Memory B cell (primary cell): ENCODE results near the gene NBEA.

Source experiments
- ATAC-seq: fragments of 150-1000 bp; cut with Tn5 transposase; 2 replicates; pipeline ENCODE4 v1.10.0; 2021; ENCODE audit warnings: low read depth, mild to moderate bottlenecking, moderate library complexity
- DNase-seq, 2 donors: peaks; one replicate each; pipeline ENCODE4 v3.0.0; 2022; ENCODE audit warnings: low spot score in 2 of 2
- H3K27ac Mint-ChIP-seq: one replicate; pipeline ENCODE4 v1.8.0; 2022; ENCODE audit warnings: mild to moderate bottlenecking, moderate library complexity, mixed read lengths
- H3K27me3 Mint-ChIP-seq: one replicate; pipeline ENCODE4 v1.8.0; 2022; ENCODE audit warnings: mixed read lengths
- H3K36me3 Mint-ChIP-seq: one replicate; pipeline ENCODE4 v1.8.0; 2022; ENCODE audit warnings: mild to moderate bottlenecking, mixed read lengths
- H3K4me1 Mint-ChIP-seq: one replicate; pipeline ENCODE4 v1.8.0; 2022; ENCODE audit warnings: mixed read lengths
- H3K4me3 Mint-ChIP-seq: one replicate; pipeline ENCODE4 v1.8.0; 2022; ENCODE audit warnings: mild to moderate bottlenecking, moderate library complexity, mixed read lengths
- H3K9me3 Mint-ChIP-seq: one replicate; pipeline ENCODE4 v1.8.0; 2022; ENCODE audit warnings: mixed read lengths

NBEA gene

GRCh38 chr13:35208587-35208986 lies 266.5 kb downstream of the NBEA start:
- Mint-ChIP-seq H3K27ac (no peak overlapping the region), H3K9me3 (no peaks in the 10 kb centered on the region), H3K4me3 (no peak overlapping the region), H3K4me1 (no peaks in the 10 kb centered on the region), H3K27me3 (no peaks in the 10 kb centered on the region), H3K36me3 (peaks cover 2% of the 10 kb centered on the region)
- ATAC-seq = no peak
- DNase-seq = no peak

- peaks cover 2% of the 10 kb centered on the region for H3K36me3 Mint-ChIP-seq
Observed at GRCh38 chr13:35210261-35210660, 268.2 kb downstream of the NBEA start.

GRCh38 chr13:35211949-35212348 lies 269.9 kb downstream of the NBEA start:
- DNase-seq (no peak), ATAC-seq (no peak)
- Mint-ChIP-seq H3K36me3 (peaks cover 3% of the 10 kb centered on the region), H3K9me3 (no peaks in the 10 kb centered on the region), H3K4me3 (no peak overlapping the region), H3K27me3 (no peaks in the 10 kb centered on the region), H3K4me1 (no peaks in the 10 kb centered on the region), H3K27ac (no peak overlapping the region)

More at GRCh38 chr13:35210261-35210660, 268.2 kb downstream of the NBEA start:
- Mint-ChIP-seq H3K4me3 (no peak overlapping the region), H3K4me1 (no peaks in the 10 kb centered on the region), H3K27ac (no peak overlapping the region), H3K9me3 (no peaks in the 10 kb centered on the region), H3K27me3 (no peaks in the 10 kb centered on the region)
- ATAC-seq (no peak), DNase-seq (no peak)

DNA sequence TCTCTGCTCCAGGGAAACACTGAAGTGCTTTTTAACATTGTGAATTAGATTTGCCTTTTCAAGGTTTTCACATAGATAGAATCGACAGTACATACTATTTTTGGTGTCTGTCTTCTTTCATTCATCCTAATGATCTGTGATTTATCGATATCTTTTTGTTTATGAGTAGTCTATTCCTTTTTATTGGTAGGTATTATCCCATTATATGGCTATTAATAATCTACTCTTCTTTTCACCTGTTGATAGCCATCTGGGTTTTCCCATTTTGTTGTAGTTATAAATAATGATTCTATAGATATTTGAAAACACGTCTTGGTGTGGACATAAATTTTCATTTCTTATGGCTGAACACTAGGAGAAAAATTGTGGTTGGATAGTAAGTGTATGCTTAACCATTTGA lies 271.8 kb downstream of the NBEA start:
- DNase-seq = no peak
- H3K4me3 Mint-ChIP-seq = no peak overlapping the region
- H3K27ac Mint-ChIP-seq = no peak overlapping the region
- no peaks in the 10 kb centered on the region for H3K9me3 Mint-ChIP-seq
- H3K36me3 Mint-ChIP-seq = peaks cover 5% of the 10 kb centered on the region
- no peak for ATAC-seq
- H3K4me1 Mint-ChIP-seq = no peaks in the 10 kb centered on the region
- H3K27me3 Mint-ChIP-seq = no peaks in the 10 kb centered on the region

DNA sequence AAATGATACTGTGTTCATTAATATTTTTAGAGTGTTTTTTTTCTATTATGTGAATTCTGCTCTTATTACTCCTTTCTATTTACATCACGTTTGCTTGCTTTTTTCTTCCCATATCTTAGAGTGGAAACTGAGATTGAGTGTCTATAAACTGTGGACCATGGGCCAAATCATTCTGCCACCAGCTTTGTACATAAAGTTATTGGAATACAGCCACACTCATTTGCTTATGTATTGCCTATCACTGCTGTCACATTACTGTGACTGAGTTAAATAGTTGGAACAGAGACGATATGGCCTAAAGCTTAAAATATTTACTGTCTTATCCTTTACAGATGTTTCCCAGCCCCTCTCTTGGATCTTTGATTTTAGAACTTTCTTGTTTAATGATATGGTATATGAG lies 274.1 kb downstream of the NBEA start:
- Mint-ChIP-seq H3K4me1 (no peaks in the 10 kb centered on the region), H3K9me3 (peaks cover 3% of the 10 kb centered on the region), H3K4me3 (no peak overlapping the region), H3K27me3 (no peaks in the 10 kb centered on the region), H3K27ac (no peak overlapping the region), H3K36me3 (peaks cover 16% of the 10 kb centered on the region)
- ATAC-seq (no peak), DNase-seq (no peak)

DNA sequence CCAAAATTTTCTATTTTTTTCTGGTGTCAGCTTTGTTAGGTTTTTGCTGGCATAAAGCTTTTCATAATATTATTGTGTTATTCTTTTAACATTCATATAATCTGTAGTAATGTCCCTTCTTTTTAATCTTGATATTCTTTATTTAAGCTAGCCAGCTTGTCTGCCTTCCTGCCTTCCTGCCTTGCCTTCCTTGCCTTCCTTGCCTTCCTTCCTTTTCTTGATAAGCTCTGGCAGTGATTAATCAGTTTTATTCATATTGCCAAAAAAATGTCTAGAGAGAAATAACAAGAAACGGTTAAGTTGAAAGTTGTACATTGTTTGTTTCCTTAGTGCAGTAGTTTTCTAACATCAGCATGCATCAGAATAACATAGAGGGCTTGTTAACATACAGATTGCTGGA lies 277.0 kb downstream of the NBEA start:
- Mint-ChIP-seq H3K27ac (no peak overlapping the region), H3K4me3 (no peak overlapping the region), H3K27me3 (no peaks in the 10 kb centered on the region), H3K36me3 (peaks cover 18% of the 10 kb centered on the region), H3K4me1 (no peaks in the 10 kb centered on the region), H3K9me3 (peaks cover 3% of the 10 kb centered on the region)
- DNase-seq (no peak), ATAC-seq (no peak)

DNA sequence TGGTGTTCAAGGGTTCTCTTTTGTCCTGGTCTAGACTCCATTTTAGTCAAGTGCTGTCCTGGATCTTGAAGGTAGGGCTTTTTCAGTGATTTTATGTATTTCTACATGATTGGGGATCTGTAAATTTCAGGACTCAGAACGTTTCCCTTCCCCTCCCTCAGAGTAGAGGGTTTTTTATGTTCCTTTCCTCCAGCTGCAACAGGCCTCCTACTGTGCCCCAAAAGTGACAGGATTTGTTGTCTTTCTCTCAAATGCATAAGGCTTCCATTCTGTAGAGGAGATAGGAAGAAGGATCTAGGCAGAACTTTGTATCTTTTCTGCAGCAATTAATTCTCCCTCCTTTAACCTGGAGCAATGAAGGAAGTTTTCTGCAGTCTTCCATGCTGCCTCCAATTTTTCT lies 283.1 kb downstream of the NBEA start:
- Mint-ChIP-seq H3K4me1 (no peaks in the 10 kb centered on the region), H3K9me3 (peaks cover 3% of the 10 kb centered on the region), H3K27ac (no peak overlapping the region), H3K4me3 (no peak overlapping the region), H3K36me3 (peaks cover 9% of the 10 kb centered on the region), H3K27me3 (no peaks in the 10 kb centered on the region)
- ATAC-seq (no peak), DNase-seq (no peak)

DNA sequence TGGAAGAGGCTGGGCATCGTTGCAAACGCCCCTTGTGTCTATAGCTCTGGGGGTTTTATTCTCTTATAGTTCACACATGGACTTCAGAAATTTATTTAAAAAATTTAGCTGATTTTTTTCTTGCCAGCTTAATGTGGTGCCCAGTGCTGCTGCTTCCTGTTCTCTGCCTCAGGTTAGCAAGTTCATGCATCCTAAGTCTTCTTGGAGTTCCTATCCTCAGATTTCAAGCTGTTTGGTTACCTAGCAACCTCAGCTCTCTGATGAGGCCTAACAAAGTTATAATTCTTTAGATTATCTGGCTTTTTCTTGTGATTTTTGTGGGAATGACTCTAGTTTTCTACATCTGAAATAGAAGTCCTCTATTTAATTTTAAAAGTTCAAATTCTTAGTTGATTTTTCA lies 283.5 kb downstream of the NBEA start:
- no peak for DNase-seq
- Mint-ChIP-seq H3K27me3 (no peaks in the 10 kb centered on the region), H3K9me3 (peaks cover 3% of the 10 kb centered on the region), H3K27ac (no peak overlapping the region), H3K4me1 (no peaks in the 10 kb centered on the region), H3K36me3 (peaks cover 8% of the 10 kb centered on the region), H3K4me3 (no peak overlapping the region)
- ATAC-seq = no peak

- Mint-ChIP-seq H3K27ac (no peak overlapping the region), H3K27me3 (no peaks in the 10 kb centered on the region), H3K36me3 (peaks cover 8% of the 10 kb centered on the region), H3K4me1 (no peaks in the 10 kb centered on the region), H3K4me3 (no peak overlapping the region), H3K9me3 (no peaks in the 10 kb centered on the region)
- ATAC-seq = no peak
- DNase-seq = no peak
Observed at GRCh38 chr13:35228536-35228935, 286.5 kb downstream of the NBEA start.

- Mint-ChIP-seq H3K36me3 (peaks cover 13% of the 10 kb centered on the region), H3K4me3 (no peak overlapping the region), H3K9me3 (no peaks in the 10 kb centered on the region), H3K27me3 (no peaks in the 10 kb centered on the region), H3K27ac (no peak overlapping the region), H3K4me1 (no peaks in the 10 kb centered on the region)
- no peak for DNase-seq
- ATAC-seq = no peak
Observed at GRCh38 chr13:35231426-35231825, 289.4 kb downstream of the NBEA start.

DNA sequence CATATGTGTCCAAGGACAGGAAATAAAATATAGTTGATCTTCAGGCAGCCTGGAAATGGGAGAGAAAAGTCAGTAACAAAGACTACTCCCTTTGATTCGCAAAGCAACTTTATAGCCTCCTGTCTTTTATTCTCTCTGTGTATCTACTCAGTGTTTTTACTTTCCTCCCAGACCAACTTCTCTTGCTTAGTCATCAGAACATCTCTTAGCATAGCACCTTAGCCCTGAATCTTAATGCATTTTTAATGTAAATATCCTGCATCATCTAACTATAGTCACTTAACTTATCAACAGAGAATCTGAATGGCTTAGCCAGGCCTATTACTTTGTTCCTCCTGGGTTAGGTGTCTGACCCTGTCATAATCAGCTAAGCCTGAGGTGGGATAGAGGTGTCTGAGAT lies 296.2 kb downstream of the NBEA start:
- Mint-ChIP-seq H3K36me3 (peaks cover 17% of the 10 kb centered on the region), H3K4me3 (no peak overlapping the region), H3K27me3 (no peaks in the 10 kb centered on the region), H3K4me1 (no peaks in the 10 kb centered on the region), H3K27ac (no peak overlapping the region), H3K9me3 (peaks cover 3% of the 10 kb centered on the region)
- DNase-seq (no peak), ATAC-seq (no peak)

DNA sequence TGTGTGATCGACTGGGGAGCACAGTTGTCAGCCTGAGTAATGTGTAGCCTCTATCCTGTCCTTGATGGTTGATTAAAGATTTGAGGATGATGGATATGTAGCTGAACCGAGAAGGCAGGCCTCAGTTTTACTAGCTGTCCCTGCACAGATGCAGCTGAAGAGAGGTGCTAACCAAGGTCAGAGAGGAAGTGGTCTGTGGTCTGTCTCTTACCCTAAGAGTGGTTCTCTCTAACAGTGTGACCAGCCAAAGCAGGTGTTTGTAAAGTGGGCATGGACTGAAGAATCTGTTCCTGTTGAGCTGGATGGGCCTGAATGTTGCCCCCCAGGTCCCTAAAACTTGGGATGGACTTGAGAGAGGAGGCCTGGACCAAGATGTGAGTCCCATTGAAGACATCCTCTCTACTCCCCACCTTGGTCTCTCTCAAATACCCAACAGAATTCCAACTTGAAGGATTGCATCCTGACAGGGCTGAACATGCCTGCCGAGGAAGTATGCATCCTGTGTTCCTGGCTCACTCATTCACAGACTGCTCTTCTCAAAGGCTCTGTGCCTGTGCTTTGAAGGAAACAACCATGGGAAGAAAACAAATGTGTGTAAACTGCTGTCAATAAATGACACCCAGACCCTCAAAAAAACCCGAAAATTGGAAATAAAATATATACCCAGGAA lies 310.6 kb downstream of the NBEA start:
- no peaks in the 10 kb centered on the region for H3K27me3 Mint-ChIP-seq
- peaks cover 5% of the 10 kb centered on the region for H3K9me3 Mint-ChIP-seq
- peaks cover 8% of the 10 kb centered on the region for H3K4me1 Mint-ChIP-seq
- H3K36me3 Mint-ChIP-seq = peaks cover 15% of the 10 kb centered on the region
- ATAC-seq = no peak
- no peak overlapping the region for H3K4me3 Mint-ChIP-seq
- no peak overlapping the region for H3K27ac Mint-ChIP-seq
- no peak for DNase-seq

DNA sequence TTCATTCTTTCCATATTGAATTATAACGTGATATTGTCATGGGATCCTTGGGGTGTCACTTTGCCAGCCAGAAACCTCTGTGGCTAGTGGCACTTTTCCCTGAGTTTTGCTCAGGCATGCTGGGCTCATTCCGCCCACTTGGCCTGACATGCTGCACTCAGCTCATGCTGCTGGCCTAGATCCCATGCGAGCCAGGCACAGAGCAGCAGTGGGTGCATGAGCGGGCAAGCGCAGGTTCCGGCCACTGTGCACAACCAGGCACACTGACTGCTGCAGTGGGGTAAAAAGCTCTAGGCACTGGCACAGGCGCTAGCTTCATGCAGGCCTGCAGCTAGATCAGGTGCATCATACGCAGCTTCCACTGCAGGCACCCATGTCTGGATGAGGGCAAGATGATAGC lies 313.2 kb downstream of the NBEA start:
- H3K27me3 Mint-ChIP-seq = no peaks in the 10 kb centered on the region
- H3K36me3 Mint-ChIP-seq = peaks cover 9% of the 10 kb centered on the region
- ATAC-seq (no peak), DNase-seq (no peak)
- H3K4me1 Mint-ChIP-seq = peaks cover 8% of the 10 kb centered on the region
- no peak overlapping the region for H3K4me3 Mint-ChIP-seq
- H3K27ac Mint-ChIP-seq = no peak overlapping the region
- peaks cover 5% of the 10 kb centered on the region for H3K9me3 Mint-ChIP-seq

DNA sequence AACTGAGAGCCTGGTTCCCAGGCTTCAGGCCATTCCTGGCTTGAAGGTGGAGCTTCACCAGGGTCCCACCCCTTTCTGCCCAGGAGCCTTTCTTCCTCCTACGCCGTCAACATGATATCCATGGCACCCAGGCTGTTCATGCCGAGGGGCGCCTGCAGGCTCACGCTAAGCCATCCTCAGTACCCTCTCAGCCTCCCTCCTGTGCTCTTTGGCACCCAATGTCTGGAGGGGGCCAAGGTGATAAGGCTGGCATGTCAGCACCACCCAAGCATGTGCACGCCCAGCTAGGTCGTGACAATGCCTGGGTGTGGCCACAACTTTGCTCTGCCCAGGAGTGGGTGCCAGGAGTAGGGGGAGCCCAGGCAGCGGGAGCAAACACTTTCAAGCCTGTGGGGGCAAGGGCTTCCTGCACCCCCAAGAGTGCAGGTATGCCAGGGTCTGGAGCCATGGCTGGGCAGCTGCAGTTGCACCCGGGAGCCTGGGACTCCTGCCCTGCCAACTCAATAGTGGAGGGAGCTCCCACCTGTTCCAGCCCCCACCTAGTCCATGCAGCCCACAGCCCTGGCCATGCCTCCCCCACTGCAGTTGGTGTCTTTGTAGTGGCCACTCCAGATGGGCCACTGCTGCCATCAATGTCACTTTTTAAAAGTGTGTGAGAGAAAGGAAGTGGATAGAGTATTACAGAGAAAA lies 314.5 kb downstream of the NBEA start:
- Mint-ChIP-seq H3K36me3 (peaks cover 4% of the 10 kb centered on the region), H3K4me1 (peaks cover 8% of the 10 kb centered on the region), H3K9me3 (peaks cover 4% of the 10 kb centered on the region), H3K27me3 (no peaks in the 10 kb centered on the region), H3K4me3 (no peak overlapping the region), H3K27ac (no peak overlapping the region)
- no peak for ATAC-seq
- no peak for DNase-seq

- no peak overlapping the region for H3K27ac Mint-ChIP-seq
Observed at GRCh38 chr13:35260316-35260715, 318.2 kb downstream of the NBEA start.

More at GRCh38 chr13:35260316-35260715, 318.2 kb downstream of the NBEA start:
- H3K4me1 Mint-ChIP-seq = no peaks in the 10 kb centered on the region
- no peak for DNase-seq
- no peak for ATAC-seq
- H3K9me3 Mint-ChIP-seq = peaks cover 5% of the 10 kb centered on the region
- no peak overlapping the region for H3K4me3 Mint-ChIP-seq
- H3K27me3 Mint-ChIP-seq = no peaks in the 10 kb centered on the region
- peaks cover 4% of the 10 kb centered on the region for H3K36me3 Mint-ChIP-seq
